ENCODE measurements around the gene RNPEPL1.

Gene RNPEPL1

GRCh38 chr2:240596491-240596931 is 28.2 kb downstream of the RNPEPL1 start:
- Histone ChIP-seq H3K9ac (ENCODE audit: low read depth, low read length) (no peak overlapping the region), H3K27ac (ENCODE audit: low read depth, low read length) (no peak overlapping the region)

GRCh38 chr2:240597054-240597418 is 28.8 kb downstream of the RNPEPL1 start:
- Histone ChIP-seq H3K27ac (ENCODE audit: low read depth, low read length) (no peak overlapping the region), H3K9ac (ENCODE audit: low read depth, low read length) (no peak overlapping the region)

More at GRCh38 chr2:240596491-240596931, 28.2 kb downstream of the RNPEPL1 start:
- no peaks in the 10 kb centered on the region for H3K9me3 ChIP-seq (ENCODE audit: control insufficient read depth, insufficient read depth, low read length)
- H3K36me3 ChIP-seq (ENCODE audit: control insufficient read depth, insufficient read depth, low read length): peaks cover 39% of the 10 kb centered on the region
- no peaks in the 10 kb centered on the region for H3K4me1 ChIP-seq (ENCODE audit: control insufficient read depth, insufficient read depth, low read length)
- H3K27me3 ChIP-seq (ENCODE audit: control insufficient read depth, insufficient read depth, low read length): no peaks in the 10 kb centered on the region
- H3K4me3 ChIP-seq (ENCODE audit: low read depth, low read length): no peak overlapping the region

GRCh38 chr2:240597419-240598181 is 29.3 kb downstream of the RNPEPL1 start:
- H3K4me1 ChIP-seq (ENCODE audit: control insufficient read depth, insufficient read depth, low read length): no peaks in the 10 kb centered on the region
- no peaks in the 10 kb centered on the region for H3K27me3 ChIP-seq (ENCODE audit: control insufficient read depth, insufficient read depth, low read length)
- no peaks in the 10 kb centered on the region for H3K9me3 ChIP-seq (ENCODE audit: control insufficient read depth, insufficient read depth, low read length)
- H3K9ac ChIP-seq (ENCODE audit: low read depth, low read length): no peak overlapping the region
- H3K36me3 ChIP-seq (ENCODE audit: control insufficient read depth, insufficient read depth, low read length): peaks cover 34% of the 10 kb centered on the region
- no peak overlapping the region for H3K27ac ChIP-seq (ENCODE audit: low read depth, low read length)
- H3K4me3 ChIP-seq (ENCODE audit: low read depth, low read length): no peak overlapping the region

More at GRCh38 chr2:240597054-240597418, 28.8 kb downstream of the RNPEPL1 start:
- H3K4me3 ChIP-seq (ENCODE audit: low read depth, low read length): no peak overlapping the region
- H3K36me3 ChIP-seq (ENCODE audit: control insufficient read depth, insufficient read depth, low read length): peaks cover 37% of the 10 kb centered on the region
- no peaks in the 10 kb centered on the region for H3K27me3 ChIP-seq (ENCODE audit: control insufficient read depth, insufficient read depth, low read length)
- H3K9me3 ChIP-seq (ENCODE audit: control insufficient read depth, insufficient read depth, low read length): no peaks in the 10 kb centered on the region
- H3K4me1 ChIP-seq (ENCODE audit: control insufficient read depth, insufficient read depth, low read length): no peaks in the 10 kb centered on the region

DNA sequence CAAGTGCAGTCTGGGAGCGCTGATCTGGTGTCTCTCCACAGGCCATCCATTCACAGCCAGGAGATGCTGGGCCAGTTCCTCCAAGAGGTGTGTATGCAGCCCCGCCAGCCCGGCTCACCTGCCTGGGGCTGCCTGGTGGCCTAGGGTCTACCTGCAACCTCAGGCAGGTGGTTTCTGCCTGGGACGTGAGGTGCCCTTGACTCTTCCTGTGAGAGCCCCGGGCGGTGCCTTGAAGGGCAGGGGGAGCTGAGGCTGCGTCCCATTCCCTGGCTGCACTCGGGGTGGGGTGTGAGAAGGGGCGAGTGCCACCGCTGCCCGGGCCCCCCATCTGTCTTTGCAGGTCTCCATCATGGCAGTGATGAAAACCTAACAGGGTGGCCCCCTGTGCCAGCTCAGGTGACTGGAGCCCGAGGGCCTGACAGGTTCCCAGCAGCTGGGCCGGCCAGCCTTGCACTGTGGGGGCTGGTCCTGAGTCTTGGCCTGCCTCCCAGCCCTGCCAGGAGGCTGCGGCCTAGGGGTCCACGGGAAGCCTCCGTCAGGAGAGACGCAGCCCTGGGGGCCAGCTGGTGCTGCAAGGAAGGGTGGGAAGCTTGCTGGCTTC is 30.1 kb downstream of the RNPEPL1 start:
- no peaks in the 10 kb centered on the region for H3K9me3 ChIP-seq (ENCODE audit: control insufficient read depth, insufficient read depth, low read length)
- H3K9ac ChIP-seq (ENCODE audit: low read depth, low read length): no peak overlapping the region
- H3K4me1 ChIP-seq (ENCODE audit: control insufficient read depth, insufficient read depth, low read length): no peaks in the 10 kb centered on the region

DNA sequence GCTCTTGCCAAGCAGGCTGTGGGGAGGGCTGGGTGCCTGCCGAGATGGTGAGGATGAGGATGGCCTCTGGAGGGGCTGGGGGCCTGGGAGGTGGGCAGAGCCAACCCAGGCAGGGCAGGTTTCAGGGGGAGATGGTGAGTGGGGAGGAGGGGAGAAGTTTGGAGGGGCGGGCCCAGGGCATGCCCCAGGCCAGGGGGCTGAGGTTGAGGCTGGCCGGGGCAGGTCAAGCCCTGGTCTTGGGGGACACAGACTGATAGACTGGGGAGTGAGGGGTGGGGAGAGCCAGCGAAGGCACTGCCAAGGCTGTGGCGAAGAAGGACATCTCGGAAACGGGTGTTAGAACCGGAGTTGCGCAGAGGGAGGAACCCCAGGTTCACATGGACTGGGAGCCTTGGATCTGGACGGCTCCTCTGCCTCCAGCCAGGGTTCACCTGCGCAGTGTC is 30.9 kb downstream of the RNPEPL1 start:
- H3K4me1 ChIP-seq (ENCODE audit: control insufficient read depth, insufficient read depth, low read length): no peaks in the 10 kb centered on the region
- no peak overlapping the region for H3K4me3 ChIP-seq (ENCODE audit: low read depth, low read length)
- H3K9me3 ChIP-seq (ENCODE audit: control insufficient read depth, insufficient read depth, low read length): no peaks in the 10 kb centered on the region
- H3K27me3 ChIP-seq (ENCODE audit: control insufficient read depth, insufficient read depth, low read length): no peaks in the 10 kb centered on the region
- peaks cover 34% of the 10 kb centered on the region for H3K36me3 ChIP-seq (ENCODE audit: control insufficient read depth, insufficient read depth, low read length)
- no peak overlapping the region for H3K27ac ChIP-seq (ENCODE audit: low read depth, low read length)
- H3K9ac ChIP-seq (ENCODE audit: low read depth, low read length): no peak overlapping the region

More for the DNA sequence above, 30.1 kb downstream of the RNPEPL1 start:
- H3K27ac ChIP-seq (ENCODE audit: low read depth, low read length): no peak overlapping the region
- H3K36me3 ChIP-seq (ENCODE audit: control insufficient read depth, insufficient read depth, low read length): peaks cover 34% of the 10 kb centered on the region
- no peaks in the 10 kb centered on the region for H3K27me3 ChIP-seq (ENCODE audit: control insufficient read depth, insufficient read depth, low read length)
- no peak overlapping the region for H3K4me3 ChIP-seq (ENCODE audit: low read depth, low read length)

DNA sequence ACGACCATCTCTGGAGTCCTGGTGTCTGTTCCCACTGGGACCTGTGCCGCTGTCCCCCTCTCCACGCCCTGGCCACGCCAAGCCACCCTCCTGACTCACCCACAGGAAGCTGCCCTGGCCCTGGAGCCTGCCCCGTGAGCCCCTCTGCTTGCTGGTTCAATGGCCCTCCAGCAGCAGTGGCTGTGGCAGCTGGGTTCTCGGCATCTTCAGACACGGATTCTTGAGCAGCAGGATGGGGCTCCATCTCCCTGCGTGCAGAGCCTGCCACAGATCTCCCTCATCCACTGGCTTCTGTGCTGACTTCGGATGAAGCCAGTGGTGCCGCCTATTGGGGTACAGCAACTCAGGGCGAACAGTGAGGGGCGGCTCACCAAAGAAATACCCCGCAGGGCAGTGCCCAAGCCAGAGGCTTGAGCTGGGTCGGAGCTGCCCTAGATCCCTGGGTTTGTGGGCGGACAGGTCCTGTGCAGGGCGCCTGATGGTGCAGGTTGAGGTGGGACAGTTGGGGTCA is 32.2 kb downstream of the RNPEPL1 start:
- Histone ChIP-seq H3K36me3 (ENCODE audit: control insufficient read depth, insufficient read depth, low read length) (peaks cover 34% of the 10 kb centered on the region), H3K27ac (ENCODE audit: low read depth, low read length) (no peak overlapping the region)

DNA sequence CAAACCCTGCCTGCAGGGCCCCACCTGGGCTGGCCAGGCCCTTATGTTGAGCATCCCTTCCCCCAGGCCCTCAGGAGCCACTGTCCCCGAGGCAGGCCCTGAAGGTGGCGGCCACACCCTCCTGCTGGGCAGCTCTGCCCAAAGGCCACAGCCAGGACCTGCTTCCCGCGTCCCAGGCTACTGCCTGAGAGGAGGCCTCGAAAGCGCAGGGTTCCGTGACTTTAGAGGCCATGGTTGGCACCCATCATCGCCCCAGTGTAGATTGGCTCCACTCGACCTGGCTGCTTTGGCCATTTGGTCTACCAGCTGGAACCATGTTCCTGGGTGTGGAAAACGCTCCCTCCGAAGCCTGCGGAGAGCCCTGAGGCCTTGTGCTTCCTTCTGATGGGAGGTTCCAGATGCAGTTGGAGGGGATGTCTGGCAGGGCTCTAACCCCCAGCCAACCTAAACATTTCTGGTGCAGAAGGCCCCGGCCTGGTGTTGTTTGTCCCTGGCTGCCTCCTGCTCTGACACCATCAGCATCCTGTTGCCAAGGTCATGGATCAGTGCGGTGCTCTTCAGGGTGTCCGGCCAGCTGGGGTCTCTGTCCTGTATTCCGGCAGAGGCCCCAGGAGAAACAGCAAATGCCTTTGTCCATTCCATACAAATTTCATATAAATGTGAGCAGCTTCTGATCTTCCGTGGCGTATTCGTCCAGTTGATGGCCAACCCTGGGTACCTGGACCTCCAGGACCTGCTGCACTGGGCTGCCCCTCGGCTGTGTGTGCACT is 33.0 kb downstream of the RNPEPL1 start:
- Histone ChIP-seq H3K27me3 (ENCODE audit: control insufficient read depth, insufficient read depth, low read length) (no peaks in the 10 kb centered on the region), H3K9ac (ENCODE audit: low read depth, low read length) (no peak overlapping the region), H3K9me3 (ENCODE audit: control insufficient read depth, insufficient read depth, low read length) (no peaks in the 10 kb centered on the region), H3K4me3 (ENCODE audit: low read depth, low read length) (no peak overlapping the region), H3K4me1 (ENCODE audit: control insufficient read depth, insufficient read depth, low read length) (no peaks in the 10 kb centered on the region), H3K36me3 (ENCODE audit: control insufficient read depth, insufficient read depth, low read length) (peaks cover 30% of the 10 kb centered on the region), H3K27ac (ENCODE audit: low read depth, low read length) (no peak overlapping the region)

More for the DNA sequence above, 32.2 kb downstream of the RNPEPL1 start:
- no peaks in the 10 kb centered on the region for H3K27me3 ChIP-seq (ENCODE audit: control insufficient read depth, insufficient read depth, low read length)
- H3K9me3 ChIP-seq (ENCODE audit: control insufficient read depth, insufficient read depth, low read length): no peaks in the 10 kb centered on the region
- H3K9ac ChIP-seq (ENCODE audit: low read depth, low read length): no peak overlapping the region
- no peak overlapping the region for H3K4me3 ChIP-seq (ENCODE audit: low read depth, low read length)
- no peaks in the 10 kb centered on the region for H3K4me1 ChIP-seq (ENCODE audit: control insufficient read depth, insufficient read depth, low read length)

- H3K27me3 ChIP-seq (ENCODE audit: control insufficient read depth, insufficient read depth, low read length): no peaks in the 10 kb centered on the region
- H3K4me1 ChIP-seq (ENCODE audit: control insufficient read depth, insufficient read depth, low read length): no peaks in the 10 kb centered on the region
- H3K36me3 ChIP-seq (ENCODE audit: control insufficient read depth, insufficient read depth, low read length): peaks cover 26% of the 10 kb centered on the region
- no peak overlapping the region for H3K4me3 ChIP-seq (ENCODE audit: low read depth, low read length)
- H3K9me3 ChIP-seq (ENCODE audit: control insufficient read depth, insufficient read depth, low read length): no peaks in the 10 kb centered on the region
- H3K9ac ChIP-seq (ENCODE audit: low read depth, low read length): no peak overlapping the region
- H3K27ac ChIP-seq (ENCODE audit: low read depth, low read length): no peak overlapping the region
Measured at GRCh38 chr2:240601831-240602160, 33.5 kb downstream of the RNPEPL1 start.

DNA sequence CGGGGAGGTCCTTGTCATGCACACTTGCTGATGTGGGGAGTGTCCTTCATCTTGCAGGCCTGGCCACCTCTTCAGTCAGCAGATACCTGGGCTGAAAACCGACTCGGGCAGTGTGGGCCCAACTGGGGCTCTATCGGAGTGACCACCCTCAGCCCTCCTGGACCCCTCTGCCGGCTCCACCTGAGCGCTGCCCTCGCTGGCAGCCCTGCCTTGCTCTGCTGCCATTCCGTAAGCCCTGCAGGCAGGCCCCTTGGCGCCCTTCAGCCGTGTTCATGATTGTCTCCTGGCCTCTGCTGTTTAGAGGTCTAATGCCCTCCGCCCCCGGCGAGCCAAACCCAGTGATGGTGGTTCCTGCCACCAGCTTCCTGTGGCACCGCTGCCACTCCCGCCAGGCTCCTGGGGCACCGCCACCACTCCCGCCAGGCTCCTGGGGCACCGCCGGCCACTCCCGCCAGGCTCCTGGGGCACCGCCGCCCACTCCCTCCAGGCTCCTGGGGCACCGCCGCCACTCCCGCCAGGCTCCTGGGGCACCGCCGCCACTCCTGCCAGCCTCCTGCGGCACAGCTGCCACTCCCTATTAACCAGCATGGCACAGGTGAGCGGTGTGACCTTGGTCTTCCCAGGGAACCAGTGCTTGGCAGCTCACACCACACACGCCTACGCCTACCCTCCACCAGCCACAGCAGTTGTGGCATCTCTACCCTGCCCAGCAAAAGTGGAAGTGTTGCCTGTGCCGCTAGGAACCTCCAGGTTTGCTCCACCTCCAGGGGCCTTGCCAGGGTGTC is 34.2 kb downstream of the RNPEPL1 start:
- H3K27ac ChIP-seq (ENCODE audit: low read depth, low read length): no peak overlapping the region
- no peaks in the 10 kb centered on the region for H3K27me3 ChIP-seq (ENCODE audit: control insufficient read depth, insufficient read depth, low read length)
- H3K4me3 ChIP-seq (ENCODE audit: low read depth, low read length): no peak overlapping the region
- H3K9ac ChIP-seq (ENCODE audit: low read depth, low read length): no peak overlapping the region
- peaks cover 26% of the 10 kb centered on the region for H3K36me3 ChIP-seq (ENCODE audit: control insufficient read depth, insufficient read depth, low read length)
- no peaks in the 10 kb centered on the region for H3K4me1 ChIP-seq (ENCODE audit: control insufficient read depth, insufficient read depth, low read length)
- H3K9me3 ChIP-seq (ENCODE audit: control insufficient read depth, insufficient read depth, low read length): no peaks in the 10 kb centered on the region

GRCh38 chr2:240603081-240603835 is 35.0 kb downstream of the RNPEPL1 start:
- H3K27ac ChIP-seq (ENCODE audit: low read depth, low read length): no peak overlapping the region
- H3K9ac ChIP-seq (ENCODE audit: low read depth, low read length): no peak overlapping the region
- H3K36me3 ChIP-seq (ENCODE audit: control insufficient read depth, insufficient read depth, low read length): peaks cover 19% of the 10 kb centered on the region; the same call in 1 of the 2 replicates
- H3K27me3 ChIP-seq (ENCODE audit: control insufficient read depth, insufficient read depth, low read length): no peaks in the 10 kb centered on the region
- no peaks in the 10 kb centered on the region for H3K9me3 ChIP-seq (ENCODE audit: control insufficient read depth, insufficient read depth, low read length)
- no peaks in the 10 kb centered on the region for H3K4me1 ChIP-seq (ENCODE audit: control insufficient read depth, insufficient read depth, low read length)
- no peak overlapping the region for H3K4me3 ChIP-seq (ENCODE audit: low read depth, low read length)

Measured in HUES48 (cell line).